Measurements from ENCODE around the gene ASB13. TPM values are rescaled to one million over a fixed set of nuclear protein-coding genes. Genes with fewer than 3 reads are reported as not detected.

ASB13 gene
- polyA plus RNA-seq, 1 of the 3 experiments (the other 2 are of a cell fraction): 9.2 TPM

DNA sequence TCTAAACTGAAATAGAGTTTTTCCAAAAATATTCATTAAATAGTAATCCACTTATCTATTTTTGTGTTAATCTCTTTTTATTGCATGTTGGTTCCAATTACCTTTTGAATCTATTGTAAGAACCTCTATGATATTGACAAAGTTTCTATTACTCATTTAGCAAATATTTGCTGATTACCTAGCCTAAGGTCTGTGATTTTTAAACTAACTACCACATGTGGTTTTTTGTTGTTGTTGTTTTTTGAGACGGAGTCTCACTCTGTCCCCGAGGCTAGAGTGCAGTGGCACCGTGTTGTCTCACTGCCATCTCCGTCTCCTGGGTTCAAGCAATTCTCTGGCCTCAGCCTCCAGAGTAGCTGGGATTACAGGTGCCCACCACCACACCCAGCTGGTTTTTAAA is 2.0 kb upstream of the ASB13 start:
- no peak overlapping the region for H3K9ac ChIP-seq
- H2AFZ ChIP-seq (ENCODE audit: low read depth): no peak overlapping the region
- CTCF ChIA-PET: interaction anchor here (1.5 to 2.2 kb wide), 3 partner anchors 16 to 45 kb away, joined by 3 to 4 read pairs (median 4); partner anchors contain the start of gene TASOR2
- H4K20me1 ChIP-seq (ENCODE audit: insufficient read depth): no peaks in the 10 kb centered on the region
- no peaks in the 10 kb centered on the region for H3K9me2 ChIP-seq
- H3K4me3 ChIP-seq (ENCODE audit: low read depth in 2 of 2, low read length in 1 of 2): no peak overlapping the region
- H3K4me2 ChIP-seq: no peak overlapping the region
- POLR2A ChIA-PET: no interaction called here
- WGBS (ENCODE audit: low lambda C conversion rate): 63% methylated on average over 4 of the region's 4 CpGs
- H3K27ac ChIP-seq (ENCODE audit: low read depth in 2 of 2, low read length in 1 of 2): no peak overlapping the region
- H3K27me3 ChIP-seq (ENCODE audit: insufficient read depth): no peaks in the 10 kb centered on the region
- no peaks in the 10 kb centered on the region; the same call in 1 of the 2 replicates for H3K9me3 ChIP-seq
- no peak for DNase-seq
- TF ChIP-seq, protein P1, sequence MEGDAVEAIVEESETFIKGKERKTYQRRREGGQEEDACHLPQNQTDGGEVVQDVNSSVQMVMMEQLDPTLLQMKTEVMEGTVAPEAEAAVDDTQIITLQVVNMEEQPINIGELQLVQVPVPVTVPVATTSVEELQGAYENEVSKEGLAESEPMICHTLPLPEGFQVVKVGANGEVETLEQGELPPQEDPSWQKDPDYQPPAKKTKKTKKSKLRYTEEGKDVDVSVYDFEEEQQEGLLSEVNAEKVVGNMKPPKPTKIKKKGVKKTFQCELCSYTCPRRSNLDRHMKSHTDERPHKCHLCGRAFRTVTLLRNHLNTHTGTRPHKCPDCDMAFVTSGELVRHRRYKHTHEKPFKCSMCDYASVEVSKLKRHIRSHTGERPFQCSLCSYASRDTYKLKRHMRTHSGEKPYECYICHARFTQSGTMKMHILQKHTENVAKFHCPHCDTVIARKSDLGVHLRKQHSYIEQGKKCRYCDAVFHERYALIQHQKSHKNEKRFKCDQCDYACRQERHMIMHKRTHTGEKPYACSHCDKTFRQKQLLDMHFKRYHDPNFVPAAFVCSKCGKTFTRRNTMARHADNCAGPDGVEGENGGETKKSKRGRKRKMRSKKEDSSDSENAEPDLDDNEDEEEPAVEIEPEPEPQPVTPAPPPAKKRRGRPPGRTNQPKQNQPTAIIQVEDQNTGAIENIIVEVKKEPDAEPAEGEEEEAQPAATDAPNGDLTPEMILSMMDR (IDR thresholded peaks at IDR 0.05): no peak
- no peak for TF ChIP-seq TEAD4 (IDR thresholded peaks at IDR 0.05; ENCODE audit: borderline replicate concordance, insufficient read depth)
- TF ChIP-seq SMC3 (IDR thresholded peaks at IDR 0.05; ENCODE audit: low read depth, low read length): no peak
- TF ChIP-seq RAD21 (IDR thresholded peaks at IDR 0.05; ENCODE audit: low read length): no peak
- TF ChIP-seq, protein P2, sequence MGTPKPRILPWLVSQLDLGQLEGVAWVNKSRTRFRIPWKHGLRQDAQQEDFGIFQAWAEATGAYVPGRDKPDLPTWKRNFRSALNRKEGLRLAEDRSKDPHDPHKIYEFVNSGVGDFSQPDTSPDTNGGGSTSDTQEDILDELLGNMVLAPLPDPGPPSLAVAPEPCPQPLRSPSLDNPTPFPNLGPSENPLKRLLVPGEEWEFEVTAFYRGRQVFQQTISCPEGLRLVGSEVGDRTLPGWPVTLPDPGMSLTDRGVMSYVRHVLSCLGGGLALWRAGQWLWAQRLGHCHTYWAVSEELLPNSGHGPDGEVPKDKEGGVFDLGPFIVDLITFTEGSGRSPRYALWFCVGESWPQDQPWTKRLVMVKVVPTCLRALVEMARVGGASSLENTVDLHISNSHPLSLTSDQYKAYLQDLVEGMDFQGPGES (IDR thresholded peaks at IDR 0.05; ENCODE audit: low read depth, low read length): no peak
- TF ChIP-seq GATA2 (CRISPR knock-in tag; IDR thresholded peaks at IDR 0.05): no peak
- TF ChIP-seq FOXJ3 (CRISPR knock-in tag; IDR thresholded peaks at IDR 0.05): no peak
- peaks cover 0 to 23% of the 10 kb centered on the region in 2 experiments; a peak in 2 of 4 replicates for H3K4me1 ChIP-seq (ENCODE audit: control insufficient read depth in 1 of 2, insufficient read depth in 2 of 2, low read depth in 1 of 2, low read length in 1 of 2)
- H3K36me3 ChIP-seq (replicated peaks in 1 of 2; ENCODE audit: control insufficient read depth in 1 of 2, insufficient read depth in 2 of 2, low read length in 1 of 2): no peaks in the 10 kb centered on the region
- peaks cover 3% of the 10 kb centered on the region; the same call in 1 of the 2 replicates for H3K79me2 ChIP-seq (ENCODE audit: insufficient read depth)
- no peaks in the 10 kb centered on the region for H3F3A ChIP-seq (replicated peaks; ENCODE audit: insufficient read depth)

DNA sequence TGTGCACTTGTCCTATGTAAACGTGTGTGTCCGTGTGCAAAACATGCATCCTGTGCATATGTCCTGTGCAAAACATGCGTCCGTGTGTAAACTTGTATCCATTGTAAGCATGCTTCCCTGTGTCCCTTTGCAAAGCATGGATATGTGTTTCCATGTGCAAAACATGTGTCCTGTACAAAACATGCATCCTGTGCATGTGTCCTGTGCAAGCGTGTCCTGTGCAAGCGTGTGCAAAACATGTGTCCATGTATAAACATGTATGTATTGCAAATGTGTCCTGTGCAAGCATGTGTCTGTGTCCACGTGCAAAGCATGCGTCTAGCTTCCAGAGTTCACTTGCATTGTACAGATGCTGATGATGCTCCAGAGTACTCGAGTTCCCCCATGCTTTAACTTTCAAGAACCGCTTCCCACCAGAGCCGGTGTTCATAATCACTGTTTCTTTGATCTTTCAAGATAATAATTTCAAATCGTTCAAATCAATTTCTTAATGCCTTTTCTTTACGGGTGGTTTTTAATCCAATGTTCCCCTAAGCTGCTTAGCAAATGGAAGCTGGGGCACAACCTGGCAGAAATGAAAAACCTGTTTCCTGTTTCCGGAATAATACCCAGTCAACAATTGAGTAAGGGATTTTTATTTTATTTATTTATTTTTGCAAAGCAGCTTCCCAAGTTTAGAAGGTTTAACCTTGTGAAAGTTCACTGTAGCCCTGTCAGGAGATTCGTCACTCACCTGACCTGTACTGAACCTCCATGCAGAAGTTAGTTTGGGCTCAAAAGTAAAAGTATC is 641 bp upstream of the ASB13 start:
- Histone ChIP-seq H2AFZ (ENCODE audit: low read depth) (peak overlapping the region; percentile 69; the same call in 1 of the 2 replicates), H3K9me2 (no peaks in the 10 kb centered on the region), H3K36me3 (replicated peaks in 1 of 2; ENCODE audit: control insufficient read depth in 1 of 2, insufficient read depth in 2 of 2, low read length in 1 of 2) (no peaks in the 10 kb centered on the region), H3K9ac (no peak overlapping the region), H3K9me3 (no peaks in the 10 kb centered on the region), H3F3A (replicated peaks; ENCODE audit: insufficient read depth) (no peaks in the 10 kb centered on the region), H3K27me3 (ENCODE audit: insufficient read depth) (no peaks in the 10 kb centered on the region), H4K20me1 (ENCODE audit: insufficient read depth) (no peaks in the 10 kb centered on the region), H3K4me1 (ENCODE audit: control insufficient read depth in 1 of 2, insufficient read depth in 2 of 2, low read depth in 1 of 2, low read length in 1 of 2) (peaks cover 0 to 23% of the 10 kb centered on the region in 2 experiments; a peak in 2 of 4 replicates), H3K79me2 (ENCODE audit: insufficient read depth) (peaks cover 4% of the 10 kb centered on the region; the same call in 1 of the 2 replicates), H3K4me3 (ENCODE audit: low read depth in 2 of 2, low read length in 1 of 2) (peak overlapping the region; percentile 86 to 93), H3K27ac (ENCODE audit: low read depth in 2 of 2, low read length in 1 of 2) (peak overlapping the region in 1 of 2 experiments; percentile 78; a peak in 1 of 4 replicates), H3K4me2 (peak overlapping the region; percentile 80)
- CTCF ChIA-PET: interaction anchor here (1.5 to 1.6 kb wide), 2 partner anchors 37 to 44 kb away, joined by 3 to 4 read pairs; no protein-coding TSS in a partner anchor
- 59% methylated on average over 14 of the region's 15 CpGs for WGBS (ENCODE audit: low lambda C conversion rate)
- POLR2A ChIA-PET: no interaction called here
- no peak for DNase-seq
- TF ChIP-seq EP300 (IDR thresholded peaks at IDR 0.05; ENCODE audit: borderline replicate concordance in 1 of 2, low read depth in 1 of 2, low read length in 1 of 2) (no peak), NFIC (IDR thresholded peaks at IDR 0.05; ENCODE audit: borderline replicate concordance) (no peak), RAD21 (IDR thresholded peaks at IDR 0.05; ENCODE audit: low read length) (no peak), GABPA (IDR thresholded peaks at IDR 0.05; ENCODE audit: low read depth) (no peak), SMC3 (IDR thresholded peaks at IDR 0.05; ENCODE audit: low read depth, low read length) (no peak), RXRA (IDR thresholded peaks at IDR 0.05; ENCODE audit: borderline replicate concordance, low read depth) (no peak), GATA2 (CRISPR knock-in tag; IDR thresholded peaks at IDR 0.05) (no peak), TAF1 (IDR thresholded peaks at IDR 0.05; ENCODE audit: borderline replicate concordance, low read depth, low read length) (no peak), FOXJ3 (CRISPR knock-in tag; IDR thresholded peaks at IDR 0.05) (no peak), JUND (IDR thresholded peaks at IDR 0.05) (no peak)
- TF ChIP-seq, protein P1 (IDR thresholded peaks at IDR 0.05): no peak
- TF ChIP-seq, protein P3, sequence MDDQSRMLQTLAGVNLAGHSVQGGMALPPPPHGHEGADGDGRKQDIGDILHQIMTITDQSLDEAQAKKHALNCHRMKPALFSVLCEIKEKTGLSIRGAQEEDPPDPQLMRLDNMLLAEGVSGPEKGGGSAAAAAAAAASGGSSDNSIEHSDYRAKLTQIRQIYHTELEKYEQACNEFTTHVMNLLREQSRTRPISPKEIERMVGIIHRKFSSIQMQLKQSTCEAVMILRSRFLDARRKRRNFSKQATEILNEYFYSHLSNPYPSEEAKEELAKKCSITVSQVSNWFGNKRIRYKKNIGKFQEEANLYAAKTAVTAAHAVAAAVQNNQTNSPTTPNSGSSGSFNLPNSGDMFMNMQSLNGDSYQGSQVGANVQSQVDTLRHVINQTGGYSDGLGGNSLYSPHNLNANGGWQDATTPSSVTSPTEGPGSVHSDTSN (IDR thresholded peaks at IDR 0.05): no peak
- TF ChIP-seq, protein P4, sequence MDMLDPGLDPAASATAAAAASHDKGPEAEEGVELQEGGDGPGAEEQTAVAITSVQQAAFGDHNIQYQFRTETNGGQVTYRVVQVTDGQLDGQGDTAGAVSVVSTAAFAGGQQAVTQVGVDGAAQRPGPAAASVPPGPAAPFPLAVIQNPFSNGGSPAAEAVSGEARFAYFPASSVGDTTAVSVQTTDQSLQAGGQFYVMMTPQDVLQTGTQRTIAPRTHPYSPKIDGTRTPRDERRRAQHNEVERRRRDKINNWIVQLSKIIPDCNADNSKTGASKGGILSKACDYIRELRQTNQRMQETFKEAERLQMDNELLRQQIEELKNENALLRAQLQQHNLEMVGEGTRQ (IDR thresholded peaks at IDR 0.05; ENCODE audit: borderline replicate concordance, low read depth, low read length): no peak
